T-helper 9 cell (primary cell): ENCODE measurements around the gene PMAIP1.

Experiments
- DNase-seq: peaks from one replicate; pipeline ENCODE4 v3.0.0-alpha.2; 2020

The PMAIP1 gene

GRCh38 chr18:59915606-59916005 lies 15.8 kb downstream of the PMAIP1 start:
- no peak for DNase-seq

GRCh38 chr18:59916746-59917145 lies 16.9 kb downstream of the PMAIP1 start:
- DNase-seq: no peak

- no peak for DNase-seq
Observed at GRCh38 chr18:59917422-59917821, 17.6 kb downstream of the PMAIP1 start.

- no peak for DNase-seq
Observed at GRCh38 chr18:59918320-59918755, 18.5 kb downstream of the PMAIP1 start.

GRCh38 chr18:59918997-59919396 lies 19.2 kb downstream of the PMAIP1 start:
- no peak for DNase-seq

GRCh38 chr18:59921384-59921891 lies 21.6 kb downstream of the PMAIP1 start:
- peak; percentile 5 for DNase-seq

GRCh38 chr18:59923539-59924196 lies 23.9 kb downstream of the PMAIP1 start:
- no peak for DNase-seq

GRCh38 chr18:59926131-59926530 lies 26.3 kb downstream of the PMAIP1 start:
- DNase-seq: no peak

- DNase-seq: no peak
Observed at GRCh38 chr18:59927246-59927825, 27.5 kb downstream of the PMAIP1 start.

GRCh38 chr18:59928201-59928600 lies 28.4 kb downstream of the PMAIP1 start:
- DNase-seq: no peak

- no peak for DNase-seq
Observed at GRCh38 chr18:59929621-59930295, 30.0 kb downstream of the PMAIP1 start.

- no peak for DNase-seq
Observed at GRCh38 chr18:59932401-59932800, 32.6 kb downstream of the PMAIP1 start.

- DNase-seq: no peak
Observed at GRCh38 chr18:59938676-59939075, 38.9 kb downstream of the PMAIP1 start.

- no peak for DNase-seq
Observed at GRCh38 chr18:59939127-59939526, 39.3 kb downstream of the PMAIP1 start.

GRCh38 chr18:59940068-59940467 lies 40.3 kb downstream of the PMAIP1 start:
- DNase-seq: no peak

- DNase-seq: no peak
Observed at GRCh38 chr18:59941331-59941730, 41.5 kb downstream of the PMAIP1 start.

GRCh38 chr18:59942601-59943000 lies 42.8 kb downstream of the PMAIP1 start:
- DNase-seq: no peak

GRCh38 chr18:59945544-59945943 lies 45.7 kb downstream of the PMAIP1 start:
- no peak for DNase-seq

GRCh38 chr18:59950215-59950944 lies 50.6 kb downstream of the PMAIP1 start:
- no peak for DNase-seq

- DNase-seq: no peak
Observed at GRCh38 chr18:59951591-59951990, 51.8 kb downstream of the PMAIP1 start.

- no peak for DNase-seq
Observed at GRCh38 chr18:59952283-59953007, 52.6 kb downstream of the PMAIP1 start.
